HEK293 (cell line): Measurements from ENCODE around the gene RIPK3.

Experiments used
- CTCF ChIA-PET: fragments of 350-600 bp; formaldehyde crosslinking; extraction: SDS; loops from one replicate; lab custom pipeline; 2021; ENCODE audit warnings: antibody characterized with exemption; lab: Yijun Ruan, JAX
- POLR2A ChIA-PET: fragments of 300-600 bp; formaldehyde crosslinking; extraction: SDS; loops from one replicate; lab custom pipeline; 2020; ENCODE audit warnings: antibody characterized with exemption, inconsistent platforms; lab: Yijun Ruan, JAX
- H3K27ac ChIP-seq: fragments of 200-500 bp; sonication (Bioruptor generic); 2 replicates; pipeline ENCODE4 v1.5.1; 2014; ENCODE audit warnings: low read depth, low read length, control low read depth, inconsistent platforms; ENCODE audit errors: extremely low read depth
- H3K36me3 ChIP-seq, 2 experiments: fragments of 200-500 bp in 1 of 2; sonication (Bioruptor generic) in 1 of 2; 1 replicate in 1 of 2; 2 replicates in 1 of 2; pipeline ENCODE4 v1.5.1; 2014 to 2017; ENCODE audit warnings: inconsistent platforms in 2 of 2, low read length in 2 of 2; ENCODE audit not compliant: control insufficient read depth in 2 of 2, insufficient read depth in 1 of 2
- H3K4me1 ChIP-seq: fragments of 200-500 bp; sonication (Bioruptor generic); 2 replicates; pipeline ENCODE4 v1.5.1; 2014; ENCODE audit warnings: mild to moderate bottlenecking, low read length, inconsistent platforms; ENCODE audit not compliant: control insufficient read depth, insufficient read depth
- H3K4me3 ChIP-seq: 2 replicates; pipeline ENCODE4 v1.5.1; 2011; ENCODE audit warnings: low read depth, mild to moderate bottlenecking, control low read depth, low read length, moderate library complexity
- H3K9me3 ChIP-seq: fragments of 200-500 bp; sonication (Bioruptor generic); 2 replicates; pipeline ENCODE4 v1.5.1; 2014; ENCODE audit warnings: low read depth, low read length, inconsistent platforms; ENCODE audit not compliant: control insufficient read depth, insufficient read depth
- IKZF3 ChIP-seq: fragments of 450-650 bp; IDR thresholded peaks from 2 replicates; pipeline ENCODE4 v1.5.0; 2018; ENCODE audit warnings: missing biosample characterization, mild to moderate bottlenecking, missing genetic modification characterization, moderate library complexity
- KLF16 ChIP-seq: fragments of 450-650 bp; formaldehyde crosslinking; IDR thresholded peaks from 2 replicates; pipeline ENCODE4 v1.5.1; 2017; ENCODE audit warnings: missing biosample characterization, missing genetic modification characterization
- MYNN ChIP-seq: fragments of 450-650 bp; formaldehyde crosslinking; IDR thresholded peaks from 2 replicates; pipeline ENCODE4 v1.5.1; 2016; ENCODE audit warnings: missing biosample characterization, missing genetic modification characterization, borderline replicate concordance
- SP2 ChIP-seq: fragments of 450-650 bp; formaldehyde crosslinking; IDR thresholded peaks from 2 replicates; pipeline ENCODE4 v1.5.1; 2016; ENCODE audit warnings: missing biosample characterization, missing genetic modification characterization
- ZBTB17 ChIP-seq: fragments of 450-650 bp; formaldehyde crosslinking; IDR thresholded peaks from 2 replicates; pipeline ENCODE4 v1.5.1; 2016; ENCODE audit warnings: missing biosample characterization, missing genetic modification characterization
- ZBTB20 ChIP-seq: fragments of 450-650 bp; formaldehyde crosslinking; IDR thresholded peaks from 2 replicates; pipeline ENCODE4 v1.5.1; 2016; ENCODE audit warnings: missing biosample characterization, missing genetic modification characterization
- ZBTB21 ChIP-seq: fragments of 450-650 bp; formaldehyde crosslinking; IDR thresholded peaks from 2 replicates; pipeline ENCODE4 v1.5.1; 2017; ENCODE audit warnings: missing biosample characterization, missing genetic modification characterization
- ZBTB48 ChIP-seq: fragments of 450-650 bp; formaldehyde crosslinking; IDR thresholded peaks from 2 replicates; pipeline ENCODE4 v1.5.1; 2016; ENCODE audit warnings: missing biosample characterization, missing genetic modification characterization
- ZBTB8A ChIP-seq: fragments of 450-650 bp; formaldehyde crosslinking; IDR thresholded peaks from 2 replicates; pipeline ENCODE4 v1.5.1; 2016; ENCODE audit warnings: missing biosample characterization, missing genetic modification characterization
- ZEB2 ChIP-seq: fragments of 450-650 bp; formaldehyde crosslinking; IDR thresholded peaks from 2 replicates; pipeline ENCODE4 v1.5.1; 2016; ENCODE audit warnings: missing biosample characterization, missing genetic modification characterization
- ZFHX2 ChIP-seq: fragments of 450-650 bp; formaldehyde crosslinking; conservative IDR thresholded peaks from 2 replicates; pipeline ENCODE4 v1.5.1; 2016; ENCODE audit warnings: missing biosample characterization, missing genetic modification characterization
- ZFP69B ChIP-seq: fragments of 450-650 bp; formaldehyde crosslinking; IDR thresholded peaks from 2 replicates; pipeline ENCODE4 v1.5.1; 2016; ENCODE audit warnings: missing biosample characterization, missing genetic modification characterization
- ZNF335 ChIP-seq: fragments of 450-650 bp; formaldehyde crosslinking; conservative IDR thresholded peaks from 2 replicates; pipeline ENCODE4 v1.5.1; 2016; ENCODE audit warnings: missing biosample characterization, missing genetic modification characterization
- ZNF341 ChIP-seq: fragments of 450-650 bp; formaldehyde crosslinking; IDR thresholded peaks from 2 replicates; pipeline ENCODE4; 2016; ENCODE audit warnings: low read depth, missing biosample characterization, missing genetic modification characterization
- ZNF394 ChIP-seq: fragments of 450-650 bp; formaldehyde crosslinking; IDR thresholded peaks from 2 replicates; pipeline ENCODE4 v1.5.1; 2016; ENCODE audit warnings: missing biosample characterization, missing genetic modification characterization, mild to moderate bottlenecking, moderate library complexity, borderline replicate concordance
- ZNF677 ChIP-seq: fragments of 450-650 bp; IDR thresholded peaks from 2 replicates; pipeline ENCODE4 v1.5.0; 2018; ENCODE audit warnings: missing biosample characterization, mild to moderate bottlenecking, missing genetic modification characterization, moderate library complexity
- ZSCAN16 ChIP-seq: fragments of 450-650 bp; formaldehyde crosslinking; IDR thresholded peaks from 2 replicates; pipeline ENCODE4 v1.5.1; 2016; ENCODE audit warnings: missing biosample characterization, missing genetic modification characterization
- ZXDB ChIP-seq: fragments of 450-650 bp; formaldehyde crosslinking; IDR thresholded peaks from 2 replicates; pipeline ENCODE4 v1.5.1; 2016; ENCODE audit warnings: missing biosample characterization, missing genetic modification characterization
- TF ChIP-seq, protein P1 (sequence below): fragments of 450-650 bp; formaldehyde crosslinking; optimal IDR thresholded peaks from 2 replicates; pipeline ENCODE3; 2016; ENCODE audit warnings: missing biosample characterization, mild to moderate bottlenecking, missing genetic modification characterization
- TF ChIP-seq, protein P2 (sequence below): fragments of 450-650 bp; formaldehyde crosslinking; IDR thresholded peaks from 2 replicates; pipeline ENCODE4 v1.5.1; 2016; ENCODE audit warnings: missing biosample characterization, missing genetic modification characterization
- TF ChIP-seq, protein P3 (sequence below): fragments of 450-650 bp; formaldehyde crosslinking; IDR thresholded peaks from 2 replicates; pipeline ENCODE4 v1.5.1; 2016; ENCODE audit warnings: missing biosample characterization, missing genetic modification characterization
- TF ChIP-seq, protein P4 (sequence below): fragments of 450-650 bp; formaldehyde crosslinking; IDR thresholded peaks from 2 replicates; pipeline ENCODE4 v1.5.1; 2016; ENCODE audit warnings: missing biosample characterization, missing genetic modification characterization
- TF ChIP-seq, protein P5 (sequence below): fragments of 450-650 bp; formaldehyde crosslinking; IDR thresholded peaks from 2 replicates; pipeline ENCODE4 v1.5.1; 2017; ENCODE audit warnings: missing biosample characterization, missing genetic modification characterization
- TF ChIP-seq, protein P6 (sequence below): fragments of 450-650 bp; formaldehyde crosslinking; IDR thresholded peaks from 2 replicates; pipeline ENCODE4 v1.5.1; 2016; ENCODE audit warnings: missing biosample characterization, missing genetic modification characterization

Gene RIPK3

DNA sequence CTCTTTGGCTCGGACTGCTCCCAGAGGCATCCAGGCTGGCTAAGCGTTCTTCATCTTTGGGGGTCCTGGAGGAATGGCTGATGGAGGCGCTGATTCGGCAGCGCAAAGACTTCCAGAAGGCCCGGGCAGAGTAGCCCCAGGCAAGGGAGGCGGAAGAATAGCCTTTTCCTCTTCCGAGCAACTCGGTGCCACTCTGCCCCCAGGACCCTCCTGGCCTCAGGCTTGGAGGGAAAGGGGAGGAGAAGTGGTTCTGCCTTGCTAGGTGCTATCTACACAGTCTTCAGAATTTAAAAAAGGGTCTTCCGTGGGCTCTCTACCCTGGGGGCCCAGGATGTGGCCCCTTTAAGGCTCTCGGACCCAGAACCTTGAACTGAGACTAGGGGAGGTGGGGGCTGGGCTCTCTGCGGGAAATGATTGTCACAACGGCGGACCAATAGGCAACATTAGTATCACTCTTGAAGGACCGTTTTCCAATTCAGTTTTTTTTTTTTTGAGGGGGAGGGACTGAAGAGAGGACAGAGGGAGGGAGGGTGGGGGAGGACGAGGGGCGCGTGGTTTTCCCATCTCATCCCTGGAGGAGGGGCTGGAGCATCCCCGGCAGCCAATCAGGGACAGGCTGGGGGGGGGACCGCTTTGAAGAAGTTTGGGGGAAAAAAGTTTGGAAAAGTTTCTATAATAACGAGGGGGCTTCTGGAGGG lies 27.9 kb upstream of the RIPK3 start, which contains the start of gene NFATC4:
Gene NFATC4, plus strand, starts transcription at position 671 of the 698 bp plus-strand sequence. CDS start 157 bp downstream, outside the sequence.
- POLR2A ChIA-PET = no interaction called here
- Histone ChIP-seq H3K27ac (peak within 1 kb of the TSS; percentile 97), H3K4me3 (peak within 1 kb of the TSS; percentile 39), H3K4me1 (peaks cover 17% of the 10 kb centered on the region), H3K9me3 (no peaks in the 10 kb centered on the region), H3K36me3 (peaks cover 0 to 28% of the 10 kb centered on the region in 2 experiments; a peak in 2 of 3 replicates)
- CTCF ChIA-PET = interaction anchor here (1.0 kb wide), 1 partner anchor 34 kb away, joined by 3 read pairs; no protein-coding TSS in a partner anchor
- TF ChIP-seq ZSCAN16 (tag by site-specific recombination) (peak; percentile 44; the same call in 1 of the 2 replicates), ZEB2 (tag by site-specific recombination) (no peak), ZBTB48 (tag by site-specific recombination) (0 out of 2 replicates have a peak, but pooled peaks have one; percentile 4), ZNF341 (tag by site-specific recombination) (peak; percentile 91), ZNF677 (no peak), ZBTB8A (tag by site-specific recombination) (peak; percentile 80), IKZF3 (peak; percentile 67; the same call in 1 of the 2 replicates), ZBTB21 (tag by site-specific recombination) (0 out of 2 replicates have a peak, but pooled peaks have one; percentile 7), KLF16 (tag by site-specific recombination) (peak; percentile 13; the same call in 1 of the 2 replicates), ZXDB (tag by site-specific recombination) (no peak), ZNF335 (tag by site-specific recombination) (peak; percentile 61), MYNN (tag by site-specific recombination) (no peak), SP2 (tag by site-specific recombination) (peak; percentile 59), ZFP69B (tag by site-specific recombination) (peak; percentile 96), ZNF394 (tag by site-specific recombination) (0 out of 2 replicates have a peak, but pooled peaks have one; percentile 12), ZBTB17 (tag by site-specific recombination) (0 out of 2 replicates have a peak, but pooled peaks have one; percentile 49), ZFHX2 (tag by site-specific recombination) (no peak), ZBTB20 (no peak)
- TF ChIP-seq, protein P1, sequence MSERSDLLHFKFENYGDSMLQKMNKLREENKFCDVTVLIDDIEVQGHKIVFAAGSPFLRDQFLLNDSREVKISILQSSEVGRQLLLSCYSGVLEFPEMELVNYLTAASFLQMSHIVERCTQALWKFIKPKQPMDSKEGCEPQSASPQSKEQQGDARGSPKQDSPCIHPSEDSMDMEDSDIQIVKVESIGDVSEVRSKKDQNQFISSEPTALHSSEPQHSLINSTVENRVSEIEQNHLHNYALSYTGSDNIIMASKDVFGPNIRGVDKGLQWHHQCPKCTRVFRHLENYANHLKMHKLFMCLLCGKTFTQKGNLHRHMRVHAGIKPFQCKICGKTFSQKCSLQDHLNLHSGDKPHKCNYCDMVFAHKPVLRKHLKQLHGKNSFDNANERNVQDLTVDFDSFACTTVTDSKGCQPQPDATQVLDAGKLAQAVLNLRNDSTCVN (tag by site-specific recombination) = no peak
- TF ChIP-seq, protein P2, sequence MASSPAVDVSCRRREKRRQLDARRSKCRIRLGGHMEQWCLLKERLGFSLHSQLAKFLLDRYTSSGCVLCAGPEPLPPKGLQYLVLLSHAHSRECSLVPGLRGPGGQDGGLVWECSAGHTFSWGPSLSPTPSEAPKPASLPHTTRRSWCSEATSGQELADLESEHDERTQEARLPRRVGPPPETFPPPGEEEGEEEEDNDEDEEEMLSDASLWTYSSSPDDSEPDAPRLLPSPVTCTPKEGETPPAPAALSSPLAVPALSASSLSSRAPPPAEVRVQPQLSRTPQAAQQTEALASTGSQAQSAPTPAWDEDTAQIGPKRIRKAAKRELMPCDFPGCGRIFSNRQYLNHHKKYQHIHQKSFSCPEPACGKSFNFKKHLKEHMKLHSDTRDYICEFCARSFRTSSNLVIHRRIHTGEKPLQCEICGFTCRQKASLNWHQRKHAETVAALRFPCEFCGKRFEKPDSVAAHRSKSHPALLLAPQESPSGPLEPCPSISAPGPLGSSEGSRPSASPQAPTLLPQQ (tag by site-specific recombination) = peak; percentile 99
- TF ChIP-seq, protein P3, sequence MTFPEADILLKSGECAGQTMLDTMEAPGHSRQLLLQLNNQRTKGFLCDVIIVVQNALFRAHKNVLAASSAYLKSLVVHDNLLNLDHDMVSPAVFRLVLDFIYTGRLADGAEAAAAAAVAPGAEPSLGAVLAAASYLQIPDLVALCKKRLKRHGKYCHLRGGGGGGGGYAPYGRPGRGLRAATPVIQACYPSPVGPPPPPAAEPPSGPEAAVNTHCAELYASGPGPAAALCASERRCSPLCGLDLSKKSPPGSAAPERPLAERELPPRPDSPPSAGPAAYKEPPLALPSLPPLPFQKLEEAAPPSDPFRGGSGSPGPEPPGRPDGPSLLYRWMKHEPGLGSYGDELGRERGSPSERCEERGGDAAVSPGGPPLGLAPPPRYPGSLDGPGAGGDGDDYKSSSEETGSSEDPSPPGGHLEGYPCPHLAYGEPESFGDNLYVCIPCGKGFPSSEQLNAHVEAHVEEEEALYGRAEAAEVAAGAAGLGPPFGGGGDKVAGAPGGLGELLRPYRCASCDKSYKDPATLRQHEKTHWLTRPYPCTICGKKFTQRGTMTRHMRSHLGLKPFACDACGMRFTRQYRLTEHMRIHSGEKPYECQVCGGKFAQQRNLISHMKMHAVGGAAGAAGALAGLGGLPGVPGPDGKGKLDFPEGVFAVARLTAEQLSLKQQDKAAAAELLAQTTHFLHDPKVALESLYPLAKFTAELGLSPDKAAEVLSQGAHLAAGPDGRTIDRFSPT (tag by site-specific recombination) = peak; percentile 43; the same call in 1 of the 2 replicates
- TF ChIP-seq, protein P4, sequence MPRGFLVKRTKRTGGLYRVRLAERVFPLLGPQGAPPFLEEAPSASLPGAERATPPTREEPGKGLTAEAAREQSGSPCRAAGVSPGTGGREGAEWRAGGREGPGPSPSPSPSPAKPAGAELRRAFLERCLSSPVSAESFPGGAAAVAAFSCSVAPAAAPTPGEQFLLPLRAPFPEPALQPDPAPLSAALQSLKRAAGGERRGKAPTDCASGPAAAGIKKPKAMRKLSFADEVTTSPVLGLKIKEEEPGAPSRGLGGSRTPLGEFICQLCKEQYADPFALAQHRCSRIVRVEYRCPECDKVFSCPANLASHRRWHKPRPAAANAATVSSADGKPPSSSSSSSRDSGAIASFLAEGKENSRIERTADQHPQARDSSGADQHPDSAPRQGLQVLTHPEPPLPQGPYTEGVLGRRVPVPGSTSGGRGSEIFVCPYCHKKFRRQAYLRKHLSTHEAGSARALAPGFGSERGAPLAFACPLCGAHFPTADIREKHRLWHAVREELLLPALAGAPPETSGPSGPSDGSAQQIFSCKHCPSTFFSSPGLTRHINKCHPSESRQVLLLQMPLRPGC (tag by site-specific recombination) = 0 out of 2 replicates have a peak, but pooled peaks have one; percentile 6
- TF ChIP-seq, protein P5, sequence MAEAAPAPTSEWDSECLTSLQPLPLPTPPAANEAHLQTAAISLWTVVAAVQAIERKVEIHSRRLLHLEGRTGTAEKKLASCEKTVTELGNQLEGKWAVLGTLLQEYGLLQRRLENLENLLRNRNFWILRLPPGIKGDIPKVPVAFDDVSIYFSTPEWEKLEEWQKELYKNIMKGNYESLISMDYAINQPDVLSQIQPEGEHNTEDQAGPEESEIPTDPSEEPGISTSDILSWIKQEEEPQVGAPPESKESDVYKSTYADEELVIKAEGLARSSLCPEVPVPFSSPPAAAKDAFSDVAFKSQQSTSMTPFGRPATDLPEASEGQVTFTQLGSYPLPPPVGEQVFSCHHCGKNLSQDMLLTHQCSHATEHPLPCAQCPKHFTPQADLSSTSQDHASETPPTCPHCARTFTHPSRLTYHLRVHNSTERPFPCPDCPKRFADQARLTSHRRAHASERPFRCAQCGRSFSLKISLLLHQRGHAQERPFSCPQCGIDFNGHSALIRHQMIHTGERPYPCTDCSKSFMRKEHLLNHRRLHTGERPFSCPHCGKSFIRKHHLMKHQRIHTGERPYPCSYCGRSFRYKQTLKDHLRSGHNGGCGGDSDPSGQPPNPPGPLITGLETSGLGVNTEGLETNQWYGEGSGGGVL (tag by site-specific recombination) = peak; percentile 63
- TF ChIP-seq, protein P6, sequence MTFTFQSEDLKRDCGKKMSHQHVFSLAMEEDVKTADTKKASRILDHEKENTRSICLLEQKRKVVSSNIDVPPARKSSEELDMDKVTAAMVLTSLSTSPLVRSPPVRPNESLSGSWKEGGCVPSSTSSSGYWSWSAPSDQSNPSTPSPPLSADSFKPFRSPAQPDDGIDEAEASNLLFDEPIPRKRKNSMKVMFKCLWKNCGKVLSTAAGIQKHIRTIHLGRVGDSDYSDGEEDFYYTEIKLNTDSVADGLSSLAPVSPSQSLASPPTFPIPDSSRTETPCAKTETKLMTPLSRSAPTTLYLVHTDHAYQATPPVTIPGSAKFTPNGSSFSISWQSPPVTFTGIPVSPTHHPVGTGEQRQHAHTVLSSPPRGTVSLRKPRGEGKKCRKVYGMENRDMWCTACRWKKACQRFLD (tag by site-specific recombination) = no peak
